ENCODE results near the gene FAM217A. TPM values are rescaled to one million over a fixed set of nuclear protein-coding genes. Genes with fewer than 3 reads are reported as not detected.

Gene FAM217A
- total RNA-seq: not detected in 2 replicates

GRCh38 chr6:4078691-4079471 lies at the start of gene FAM217A:
Gene FAM217A (minus strand): TSS chr6:4079137. CDS start chr6:4077414, 1,723 bp downstream.

Other genes with a start within 250 kb of the FAM217A start
- gene FAM50B, start 229.8 kb downstream of the FAM217A start, total RNA-seq: 7.8 and 13.7 TPM in 2 replicates
- 52.9 and 107 TPM in 2 replicates for gene ECI2, start 56.4 kb upstream of the FAM217A start, total RNA-seq